Type B pancreatic cell (in vitro differentiated cells): ENCODE measurements around the gene PKNOX2. TPM values are rescaled to one million over a fixed set of nuclear protein-coding genes. Genes with fewer than 3 reads are reported as not detected.

Experiments
- DNase-seq: peaks from one replicate; pipeline ENCODE4 v3.0.0; 2021; ENCODE audit warnings: mixed read lengths; ENCODE audit not compliant: unreplicated experiment; ENCODE audit errors: extremely low spot score
- H3K27ac Mint-ChIP-seq: 2 replicates; pipeline ENCODE4 v1.8.0; 2021; ENCODE audit warnings: mild to moderate bottlenecking, mixed read lengths
- H3K27me3 Mint-ChIP-seq: 2 replicates; pipeline ENCODE4 v1.8.0; 2021; ENCODE audit warnings: mixed read lengths
- H3K36me3 Mint-ChIP-seq: 2 replicates; pipeline ENCODE4 v1.8.0; 2021; ENCODE audit warnings: mixed read lengths
- H3K4me1 Mint-ChIP-seq: one replicate; pipeline ENCODE4 v1.8.0; 2021; ENCODE audit warnings: mixed read lengths; ENCODE audit not compliant: unreplicated experiment
- H3K4me3 Mint-ChIP-seq: 2 replicates; pipeline ENCODE4 v1.8.0; 2021; ENCODE audit warnings: mild to moderate bottlenecking, mixed read lengths
- H3K9me3 Mint-ChIP-seq: 2 replicates; pipeline ENCODE4 v1.8.0; 2021; ENCODE audit warnings: mixed read lengths
- total RNA-seq: library from RNA; stranded (reverse); gene quantifications from 2 replicates; pipeline ENCODE4 v1.2.1, GENCODE V29; 2021; ENCODE audit warnings: low replicate concordance
- TF ChIP-seq, protein P1 (sequence below): fragments of 200-600 bp; sonication (generic); conservative IDR thresholded peaks from 2 replicates; pipeline ENCODE4 v1.5.0; 2021; ENCODE audit warnings: antibody characterized with exemption, mild to moderate bottlenecking

PKNOX2 gene
- total RNA-seq, 1 donor from 2014 or later, result 15.3 TPM

DNA sequence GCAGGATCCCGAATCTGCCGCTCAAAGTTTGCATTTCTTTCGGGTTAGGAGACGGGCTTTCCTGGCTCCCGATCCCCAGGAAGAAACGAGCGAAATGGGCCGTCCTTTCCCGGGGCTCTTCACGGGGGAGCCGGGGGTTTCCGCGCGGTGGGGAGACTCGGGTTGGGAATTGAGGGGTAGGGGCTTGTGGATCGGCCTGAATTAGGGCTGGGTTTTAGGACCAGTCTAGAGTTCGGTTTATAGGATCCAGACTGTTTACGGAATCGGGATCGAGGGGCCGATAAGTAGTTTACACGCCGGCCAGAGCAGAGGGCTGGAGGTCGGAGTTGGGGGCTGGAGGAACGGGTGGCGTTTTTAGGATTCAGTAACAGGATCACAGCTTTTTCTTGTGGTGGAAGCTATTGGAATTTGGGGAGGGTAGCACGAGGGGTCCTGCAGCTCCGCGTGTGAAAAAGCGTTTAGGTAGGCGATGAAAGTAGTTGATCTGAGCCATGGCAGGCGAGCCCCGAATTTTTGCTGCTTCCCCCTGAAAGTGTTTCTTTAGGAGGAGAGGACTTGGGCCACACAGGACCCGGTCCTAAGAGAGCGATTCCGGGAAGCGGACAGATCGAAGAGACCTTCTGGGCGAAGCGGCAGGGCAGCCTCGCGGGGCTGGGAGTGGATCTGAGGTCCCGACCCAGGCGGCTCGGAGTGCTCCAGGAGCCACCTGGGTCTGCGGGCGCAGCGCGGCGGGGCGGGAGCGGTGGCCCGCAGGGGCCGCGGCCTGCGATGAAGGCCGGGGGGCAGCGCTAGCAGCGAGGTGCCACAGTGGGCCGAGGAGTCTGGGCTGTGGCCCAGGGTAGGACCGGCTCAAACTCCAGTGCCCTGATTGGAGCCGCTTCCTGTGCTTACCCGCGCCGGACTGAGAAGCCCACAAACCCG, 1.6 kb downstream of the PKNOX2 start:
- Mint-ChIP-seq H3K4me3 (peak overlapping the region; percentile 98), H3K36me3 (no peaks in the 10 kb centered on the region), H3K27me3 (peaks cover 74% of the 10 kb centered on the region), H3K4me1 (peaks cover 66% of the 10 kb centered on the region), H3K9me3 (no peaks in the 10 kb centered on the region), H3K27ac (peak overlapping the region; percentile 85)
- no peak for DNase-seq
- TF ChIP-seq, protein P1, sequence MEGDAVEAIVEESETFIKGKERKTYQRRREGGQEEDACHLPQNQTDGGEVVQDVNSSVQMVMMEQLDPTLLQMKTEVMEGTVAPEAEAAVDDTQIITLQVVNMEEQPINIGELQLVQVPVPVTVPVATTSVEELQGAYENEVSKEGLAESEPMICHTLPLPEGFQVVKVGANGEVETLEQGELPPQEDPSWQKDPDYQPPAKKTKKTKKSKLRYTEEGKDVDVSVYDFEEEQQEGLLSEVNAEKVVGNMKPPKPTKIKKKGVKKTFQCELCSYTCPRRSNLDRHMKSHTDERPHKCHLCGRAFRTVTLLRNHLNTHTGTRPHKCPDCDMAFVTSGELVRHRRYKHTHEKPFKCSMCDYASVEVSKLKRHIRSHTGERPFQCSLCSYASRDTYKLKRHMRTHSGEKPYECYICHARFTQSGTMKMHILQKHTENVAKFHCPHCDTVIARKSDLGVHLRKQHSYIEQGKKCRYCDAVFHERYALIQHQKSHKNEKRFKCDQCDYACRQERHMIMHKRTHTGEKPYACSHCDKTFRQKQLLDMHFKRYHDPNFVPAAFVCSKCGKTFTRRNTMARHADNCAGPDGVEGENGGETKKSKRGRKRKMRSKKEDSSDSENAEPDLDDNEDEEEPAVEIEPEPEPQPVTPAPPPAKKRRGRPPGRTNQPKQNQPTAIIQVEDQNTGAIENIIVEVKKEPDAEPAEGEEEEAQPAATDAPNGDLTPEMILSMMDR, result no peak

DNA sequence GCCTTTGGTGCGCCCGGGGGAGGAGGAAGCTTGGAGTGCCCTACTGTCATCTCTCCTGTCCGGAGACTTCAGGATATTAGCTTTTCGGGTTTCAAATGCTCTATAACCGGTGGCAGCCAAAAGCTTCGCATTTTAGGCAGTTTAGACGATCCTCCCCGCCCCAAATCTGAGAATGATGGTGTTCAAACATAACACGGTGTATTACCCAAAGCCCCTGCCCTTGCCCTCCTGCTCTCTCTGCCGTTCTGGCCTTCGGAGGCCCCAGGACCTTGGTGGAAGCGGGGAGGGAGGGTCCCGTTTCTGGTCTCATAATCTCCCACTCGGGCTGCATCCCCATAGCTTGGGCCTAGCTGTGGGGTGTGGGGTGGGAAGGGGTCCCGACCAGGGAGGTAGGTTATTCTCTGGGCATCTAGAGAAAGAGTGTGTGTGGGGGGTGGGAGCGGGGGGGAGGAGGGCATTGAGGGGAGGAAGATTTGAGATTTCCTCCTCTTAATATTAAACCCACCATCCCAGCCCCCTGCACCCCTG, 2.3 kb downstream of the PKNOX2 start:
- Mint-ChIP-seq H3K27me3 (peaks cover 74% of the 10 kb centered on the region), H3K4me1 (peaks cover 67% of the 10 kb centered on the region), H3K36me3 (no peaks in the 10 kb centered on the region), H3K27ac (no peak overlapping the region), H3K9me3 (no peaks in the 10 kb centered on the region), H3K4me3 (peak overlapping the region; percentile 73)
- DNase-seq, result no peak
- TF ChIP-seq, protein P1, result no peak

DNA sequence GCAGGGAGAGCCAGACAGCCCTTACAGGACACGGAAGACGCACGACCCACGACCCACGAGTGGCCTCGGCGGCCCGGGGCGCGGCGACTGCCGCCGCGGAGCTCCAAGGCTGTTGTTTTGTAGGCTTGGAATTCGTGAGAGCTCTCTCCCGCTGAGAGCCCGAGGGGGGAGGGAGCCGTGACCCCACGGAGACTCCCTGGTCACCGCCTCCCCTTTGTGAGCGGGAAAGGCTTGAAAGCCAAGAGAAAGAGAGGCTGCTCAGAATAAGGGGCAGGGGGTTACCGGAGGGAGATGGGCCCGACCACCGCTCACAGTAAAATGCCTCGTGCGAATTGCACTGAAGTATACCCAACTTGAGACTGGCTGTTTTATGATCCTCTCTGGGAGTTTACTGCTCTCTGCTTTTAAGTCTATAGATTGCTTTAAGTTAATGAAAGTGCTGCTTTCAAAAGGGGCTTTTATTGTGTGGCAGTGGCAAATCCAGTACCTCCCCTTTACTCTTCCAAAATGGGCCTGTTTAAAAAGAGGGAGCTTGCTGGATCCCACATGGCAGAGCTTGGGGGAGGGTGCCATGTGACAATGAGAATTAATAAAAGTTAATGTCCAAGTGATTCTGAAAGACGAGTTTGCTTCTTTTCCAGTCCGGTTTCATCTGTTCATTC, 2.9 kb downstream of the PKNOX2 start:
- DNase-seq, result no peak

DNA sequence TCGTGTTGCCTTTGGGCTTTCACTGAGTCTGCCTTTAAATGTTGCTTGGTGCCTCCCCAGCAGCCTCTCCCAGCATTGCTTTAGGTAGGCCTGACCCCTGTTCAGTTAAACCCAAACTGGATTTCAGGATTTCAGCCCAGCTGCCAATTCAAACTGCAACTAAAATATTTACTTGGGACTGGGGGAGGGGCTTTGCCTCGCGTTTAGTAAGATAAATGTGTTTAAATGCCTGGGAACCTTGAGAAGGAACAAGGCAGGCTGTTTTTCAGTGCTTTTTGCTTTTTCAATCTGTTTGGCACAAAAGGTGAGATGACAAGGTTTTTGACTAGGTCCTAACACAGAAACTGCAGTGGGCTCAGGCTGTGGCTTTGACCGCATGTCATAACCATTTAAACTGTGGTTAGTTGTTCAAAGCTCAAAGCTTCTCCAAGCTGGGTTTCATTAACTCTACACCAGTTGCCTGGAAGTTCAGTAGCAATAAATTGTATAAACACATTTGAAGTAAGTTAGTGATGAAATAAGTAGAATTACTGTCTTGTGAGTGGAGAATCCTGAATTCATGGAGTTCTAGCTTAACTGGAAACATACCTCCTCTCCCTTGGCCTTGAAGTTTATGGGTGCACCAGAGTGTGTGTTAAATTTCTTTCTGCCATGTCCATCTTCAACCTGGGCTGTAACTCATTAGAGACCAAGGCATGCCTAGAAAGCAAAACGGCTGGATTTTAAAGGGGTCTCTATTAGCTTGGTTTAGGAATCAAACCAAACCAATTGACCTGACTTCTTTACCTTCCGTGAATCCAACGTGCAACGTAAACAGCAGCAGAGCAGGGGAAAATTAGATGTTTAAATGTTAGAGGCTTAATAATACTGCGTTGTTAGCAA, 3.6 kb downstream of the PKNOX2 start:
- TF ChIP-seq, protein P1, result no peak
- no peak for DNase-seq
- H3K4me3 Mint-ChIP-seq, result peak overlapping the region; percentile 73
- peak overlapping the region; percentile 68 for H3K27ac Mint-ChIP-seq
- H3K4me1 Mint-ChIP-seq, result peaks cover 58% of the 10 kb centered on the region
- H3K9me3 Mint-ChIP-seq, result no peaks in the 10 kb centered on the region
- no peaks in the 10 kb centered on the region for H3K36me3 Mint-ChIP-seq
- peaks cover 63% of the 10 kb centered on the region for H3K27me3 Mint-ChIP-seq

More for the DNA sequence above, 2.9 kb downstream of the PKNOX2 start:
- Mint-ChIP-seq H3K36me3 (no peaks in the 10 kb centered on the region), H3K9me3 (no peaks in the 10 kb centered on the region), H3K4me1 (peaks cover 65% of the 10 kb centered on the region), H3K4me3 (peak overlapping the region; percentile 73), H3K27ac (peak overlapping the region; percentile 68), H3K27me3 (peaks cover 68% of the 10 kb centered on the region)
- TF ChIP-seq, protein P1, result no peak

DNA sequence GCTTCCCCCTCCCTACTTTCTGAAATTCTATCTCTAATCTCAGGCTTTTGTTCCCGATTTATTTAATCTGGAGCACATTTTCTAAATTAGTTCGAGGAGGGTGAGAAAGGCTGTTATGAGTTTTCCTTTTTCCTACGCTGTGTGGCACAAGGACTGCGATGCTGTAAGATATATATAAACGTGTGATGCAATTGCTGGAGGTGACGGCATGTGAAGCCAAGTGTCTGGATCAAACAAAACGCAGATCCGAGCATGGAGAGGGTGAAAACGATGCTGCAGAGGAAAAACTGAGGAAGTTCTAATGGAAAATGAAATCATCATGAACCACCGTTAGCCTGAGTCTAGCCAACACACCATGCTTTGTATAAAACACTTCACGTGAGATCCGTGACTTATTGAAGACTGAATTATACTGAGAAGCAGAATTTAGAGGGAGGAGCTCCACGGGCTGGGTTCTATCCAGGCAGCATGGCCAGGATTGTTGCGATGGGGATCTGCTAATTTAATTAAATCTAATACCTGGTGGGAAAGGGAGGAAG, 4.4 kb downstream of the PKNOX2 start:
- Mint-ChIP-seq H3K36me3 (no peaks in the 10 kb centered on the region), H3K27ac (peak overlapping the region; percentile 77), H3K4me1 (peaks cover 50% of the 10 kb centered on the region), H3K27me3 (peaks cover 61% of the 10 kb centered on the region), H3K9me3 (no peaks in the 10 kb centered on the region), H3K4me3 (peak overlapping the region; percentile 57)
- no peak for DNase-seq
- TF ChIP-seq, protein P1, result no peak
